Thymus (tissue), 11 donors: ENCODE data around the gene CPT1B. TPM values are rescaled to one million over a fixed set of nuclear protein-coding genes. Genes with fewer than 3 reads are reported as not detected.

Experiments used
- DNase-seq, 9 donors: peaks; one replicate each; pipeline ENCODE4 v3.0.0-alpha.2; 2013; ENCODE audit warnings: low spot score in 9 of 9, low read depth in 6 of 9, missing footprints in 1 of 9
- H3K27ac ChIP-seq, 2 donors: one replicate each; pipeline ENCODE4 v1.5.1; 2013; ENCODE audit warnings: control low read depth in 1 of 2, low read depth in 1 of 2, low read length in 1 of 2, mild to moderate bottlenecking in 1 of 2, moderate library complexity in 1 of 2
- H3K27me3 ChIP-seq, 2 donors: one replicate each; pipeline ENCODE4 v1.5.1; 2013; ENCODE audit warnings: low read length in 1 of 2; ENCODE audit not compliant: control insufficient read depth in 2 of 2, insufficient read depth in 1 of 2
- H3K36me3 ChIP-seq, 2 donors: one replicate each; pipeline ENCODE4 v1.5.1; 2013; ENCODE audit warnings: low read length in 1 of 2, mild to moderate bottlenecking in 1 of 2, moderate library complexity in 1 of 2; ENCODE audit not compliant: control insufficient read depth in 2 of 2, insufficient read depth in 2 of 2
- H3K4me1 ChIP-seq, 2 donors: one replicate each; pipeline ENCODE4 v1.5.1; 2013; ENCODE audit warnings: low read length in 2 of 2; ENCODE audit not compliant: control insufficient read depth in 2 of 2, insufficient read depth in 2 of 2
- H3K4me3 ChIP-seq, 2 donors: one replicate each; pipeline ENCODE4 v1.5.1; 2013; ENCODE audit warnings: low read length in 2 of 2, control low read depth in 1 of 2, mild to moderate bottlenecking in 1 of 2
- H3K9me3 ChIP-seq, 2 donors: one replicate each; pipeline ENCODE4 v1.5.1; 2013; ENCODE audit warnings: low read length in 1 of 2, mild to moderate bottlenecking in 1 of 2; ENCODE audit not compliant: control insufficient read depth in 2 of 2, insufficient read depth in 1 of 2
- WGBS: extraction: QIAGEN DNeasy Blood & Tissue Kit; methylation state at CpG from one replicate; pipeline ENCODE4 v1.1.7; 2013; 5-methylcytosine and 5-hydroxymethylcytosine counted together
- polyA plus RNA-seq: library from polyadenylated mRNA; stranded (reverse); fragments of 200-250 nt; gene quantifications from one replicate; pipeline ENCODE4 v1.2.3, GENCODE V29; 2013
- total RNA-seq: library from RNA; stranded (reverse); fragments of 120-200 nt; gene quantifications from one replicate; pipeline ENCODE4 v1.2.4, GENCODE V29; 2013
- donor health status: healthy.

CPT1B gene
- total and polyA plus RNA-seq, 2 donors = 8.5 to 74.1 TPM

DNA sequence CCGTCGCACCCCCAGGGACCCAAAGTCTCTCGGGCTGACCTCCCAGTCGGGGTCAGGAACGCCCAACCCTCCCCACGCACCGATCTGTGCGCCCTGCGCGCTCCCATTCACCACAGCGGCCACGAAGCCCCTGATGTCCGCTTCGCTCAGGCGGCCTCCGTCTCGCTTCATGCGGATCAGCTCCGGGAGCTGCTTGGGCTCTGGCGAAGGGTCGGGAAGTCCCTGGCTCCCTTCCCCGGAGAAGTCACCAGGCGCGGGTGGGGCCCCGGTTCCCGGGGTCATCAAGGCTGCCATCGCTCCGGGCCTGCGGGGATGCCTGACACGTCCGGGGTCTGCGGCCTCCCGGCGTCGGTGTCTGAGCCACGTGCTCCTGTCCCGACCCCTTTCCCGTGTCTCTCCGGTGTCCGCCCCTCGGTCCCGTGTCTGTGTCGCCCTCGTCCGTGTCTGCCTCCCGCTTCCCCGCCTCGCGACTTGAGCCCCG lies 48.8 kb downstream of the CPT1B start:
- H3K9me3 ChIP-seq = peaks cover 1 to 12% of the 10 kb centered on the region in 2 donors
- H3K27ac ChIP-seq = peak overlapping the region; percentile 80 to 91
- peak overlapping the region; percentile 37 to 50 for H3K4me3 ChIP-seq
- H3K4me1 ChIP-seq = peaks cover 18 to 27% of the 10 kb centered on the region in 2 donors
- peaks cover 58 to 79% of the 10 kb centered on the region in 2 donors for H3K27me3 ChIP-seq
- DNase-seq = no peak
- peaks cover 0 to 3% of the 10 kb centered on the region in 2 donors for H3K36me3 ChIP-seq
- 37% methylated on average over 50 of the region's 50 CpGs for WGBS

DNA sequence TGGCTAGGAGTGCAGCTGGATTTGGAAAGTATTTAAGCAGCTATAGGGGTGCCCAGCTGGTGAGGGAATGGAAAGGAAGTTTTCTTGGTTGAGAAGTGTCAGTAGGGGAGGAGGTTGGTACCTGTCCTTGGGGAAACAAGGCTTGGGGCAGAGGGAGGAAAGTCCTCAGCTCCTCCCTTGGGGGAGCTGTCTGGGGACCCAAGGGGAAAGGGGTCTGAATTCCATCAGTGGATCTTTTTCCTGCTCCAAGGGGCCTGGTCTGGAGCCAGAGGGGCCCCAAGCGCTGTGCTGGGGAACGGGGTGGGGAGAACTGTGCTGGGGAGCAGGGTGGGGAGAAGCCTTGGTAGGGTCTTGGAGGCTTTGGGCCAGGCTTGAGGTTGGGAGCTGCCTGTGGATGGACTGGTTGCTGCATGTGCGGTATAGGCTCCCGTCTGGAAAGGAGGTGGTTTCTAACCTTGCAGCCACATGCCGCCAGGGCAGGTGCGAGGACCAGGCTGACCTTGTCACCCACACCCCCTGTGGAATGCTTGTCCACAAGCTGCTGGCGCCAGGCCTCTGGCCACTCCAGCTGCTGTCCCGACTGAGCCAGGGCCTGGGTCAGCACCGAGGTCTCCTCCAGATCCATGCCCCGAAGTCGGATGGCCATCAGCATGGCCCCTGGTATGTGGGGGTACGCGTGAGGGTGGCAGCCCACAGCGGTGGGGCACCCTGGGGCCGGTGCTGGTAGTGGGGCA lies 49.4 kb downstream of the CPT1B start:
- H3K36me3 ChIP-seq = peaks cover 4 to 5% of the 10 kb centered on the region in 2 donors
- H3K27ac ChIP-seq = peak overlapping the region; percentile 80 to 91
- 82% methylated on average over 15 of the region's 15 CpGs for WGBS
- peaks cover 1 to 12% of the 10 kb centered on the region in 2 donors for H3K9me3 ChIP-seq
- H3K27me3 ChIP-seq = peaks cover 58 to 75% of the 10 kb centered on the region in 2 donors
- peaks cover 21 to 29% of the 10 kb centered on the region in 2 donors for H3K4me1 ChIP-seq
- H3K4me3 ChIP-seq = peak overlapping the region; percentile 37 to 50
- no peak for DNase-seq

DNA sequence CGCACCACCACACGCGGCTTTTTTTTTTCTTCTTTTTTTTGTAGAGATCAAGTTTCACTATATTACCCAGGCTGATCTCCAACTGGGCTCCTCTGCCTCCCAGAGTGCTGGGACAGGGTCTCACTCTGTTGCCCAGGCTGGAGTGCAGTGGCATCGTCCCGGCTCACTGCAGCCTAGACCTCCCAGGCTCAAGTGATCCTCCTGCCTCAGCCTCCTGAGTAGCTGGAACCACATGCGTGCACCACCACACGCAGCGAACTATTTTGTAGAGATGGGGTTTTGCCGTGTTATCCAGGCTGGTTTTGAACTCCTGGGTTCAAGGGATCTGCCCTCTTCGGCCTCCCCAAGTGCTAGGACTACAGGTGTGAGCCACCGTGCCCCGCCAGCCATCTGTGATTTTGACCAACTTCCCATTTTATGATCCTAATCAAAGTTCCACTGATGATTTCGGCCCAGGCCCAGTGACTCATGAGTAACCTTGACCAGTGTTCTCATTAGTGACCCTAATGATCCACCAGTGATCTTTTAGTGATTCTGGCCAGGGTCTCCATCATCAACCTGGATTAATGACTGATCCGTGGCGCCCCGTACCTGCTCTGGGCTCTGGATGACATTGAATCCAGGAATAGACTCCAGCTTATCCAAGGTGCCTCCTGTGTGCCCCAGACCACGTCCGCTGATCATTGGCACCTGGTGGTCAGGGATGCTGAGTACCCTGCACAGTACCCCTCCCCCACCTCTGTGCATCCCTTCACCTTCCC lies 50.1 kb downstream of the CPT1B start:
- H3K36me3 ChIP-seq = peaks cover 12% of the 10 kb centered on the region in 2 donors
- no peak for DNase-seq
- 95% methylated on average over 18 of the region's 18 CpGs for WGBS
- peaks cover 1 to 12% of the 10 kb centered on the region in 2 donors for H3K9me3 ChIP-seq
- peaks cover 51 to 67% of the 10 kb centered on the region in 2 donors for H3K27me3 ChIP-seq
- H3K4me3 ChIP-seq = no peak overlapping the region
- peaks cover 21 to 30% of the 10 kb centered on the region in 2 donors for H3K4me1 ChIP-seq
- H3K27ac ChIP-seq = peak overlapping the region in 1 of 2 donors; percentile 18

DNA sequence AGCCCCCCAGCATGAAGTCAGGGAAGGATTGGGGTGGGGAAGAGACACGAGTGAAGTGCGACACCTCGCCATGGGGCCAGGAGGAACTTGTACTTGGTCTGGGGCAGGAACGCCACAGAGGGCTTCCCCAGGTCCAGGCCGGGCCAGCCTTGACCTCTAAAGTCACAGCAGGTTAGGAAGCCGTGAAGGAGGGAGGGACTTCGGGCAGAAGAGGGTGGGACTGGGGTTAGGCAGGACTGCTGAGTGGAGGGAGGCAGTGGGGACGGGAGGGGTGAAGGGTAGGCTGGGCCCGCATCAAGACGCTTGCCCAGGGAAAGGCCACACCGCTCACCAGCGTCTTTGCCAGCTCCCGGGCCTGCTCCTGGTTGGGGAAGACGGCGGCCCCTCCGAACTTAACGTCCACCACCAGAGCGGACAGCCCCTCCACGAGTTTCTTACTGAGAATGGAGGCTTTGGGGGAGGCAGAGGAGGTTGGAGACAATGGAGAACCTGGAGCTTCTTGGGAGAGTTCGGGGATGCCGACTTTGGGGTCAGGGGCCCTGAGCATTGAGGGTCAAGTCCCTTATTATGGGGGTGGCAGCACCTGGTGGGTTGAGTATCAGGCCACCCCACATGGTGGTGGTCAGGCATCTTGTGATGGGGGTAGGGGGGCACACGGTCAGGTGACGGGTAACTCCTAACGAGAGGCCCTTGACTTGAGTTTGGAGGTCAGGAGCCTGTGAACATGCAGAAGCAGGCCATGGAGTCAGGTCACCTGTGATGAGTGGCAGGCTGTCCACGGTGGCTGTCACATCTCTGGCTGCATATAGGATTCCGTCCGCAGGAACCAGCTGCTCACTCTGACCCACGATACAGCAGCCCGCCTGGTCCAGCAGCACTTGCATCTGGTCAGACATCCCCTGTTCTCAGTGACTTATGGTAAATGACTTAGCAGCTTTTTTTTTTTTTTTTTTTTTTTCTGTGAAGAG lies 51.1 kb downstream of the CPT1B start:
- H3K4me3 ChIP-seq = peak overlapping the region; percentile 51 to 86
- H3K9me3 ChIP-seq = peaks cover 1 to 12% of the 10 kb centered on the region in 2 donors
- H3K36me3 ChIP-seq = peaks cover 22% of the 10 kb centered on the region in 2 donors
- no peak for DNase-seq
- peaks cover 21 to 30% of the 10 kb centered on the region in 2 donors for H3K4me1 ChIP-seq
- peak overlapping the region; percentile 80 to 92 for H3K27ac ChIP-seq
- peaks cover 46 to 58% of the 10 kb centered on the region in 2 donors for H3K27me3 ChIP-seq
- 58% methylated on average over 29 of the region's 29 CpGs for WGBS

DNA sequence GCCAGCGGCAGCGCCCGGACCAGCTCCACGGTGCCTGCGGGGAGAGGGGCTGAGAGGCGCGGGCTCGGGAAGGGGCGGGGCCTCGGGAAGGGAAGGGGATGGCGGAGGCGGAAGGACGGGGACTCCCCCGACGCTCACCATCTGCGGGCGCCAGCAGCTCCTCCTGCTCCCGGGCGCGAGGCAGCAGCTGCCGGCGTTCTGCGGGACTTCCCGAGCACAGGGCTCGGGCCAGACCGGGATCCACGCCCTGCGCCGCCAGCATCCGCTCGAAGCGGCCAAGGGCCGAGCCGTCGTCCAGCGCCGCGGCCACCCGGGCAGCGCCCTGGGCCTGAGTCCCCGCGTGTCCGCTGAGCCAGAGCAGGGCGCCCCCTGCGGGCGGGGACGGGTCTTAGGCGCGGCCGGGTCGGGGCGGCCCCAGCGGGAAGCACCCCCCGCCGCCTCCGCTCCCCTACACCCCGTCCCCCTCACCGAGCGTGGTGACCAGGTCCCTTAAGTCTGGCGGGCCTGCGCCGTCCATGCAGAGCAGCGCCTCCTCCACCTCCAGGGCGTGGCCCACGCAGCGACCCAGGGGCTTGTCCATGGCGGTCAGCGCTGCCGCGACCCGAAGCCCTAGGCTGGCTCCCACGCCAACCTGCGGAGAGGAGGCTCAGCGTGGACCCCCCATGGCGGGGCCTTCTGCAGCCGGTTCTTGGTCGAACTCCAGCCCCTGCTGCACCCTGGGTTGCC lies 52.0 kb downstream of the CPT1B start:
- Histone ChIP-seq H3K9me3 (peaks cover 1 to 12% of the 10 kb centered on the region in 2 donors), H3K27ac (peak overlapping the region; percentile 80 to 92), H3K36me3 (peaks cover 29 to 31% of the 10 kb centered on the region in 2 donors), H3K4me1 (peaks cover 21 to 29% of the 10 kb centered on the region in 2 donors), H3K4me3 (peak overlapping the region; percentile 63 to 86), H3K27me3 (peaks cover 38 to 49% of the 10 kb centered on the region in 2 donors)
- WGBS = 1% methylated on average over 77 of the region's 77 CpGs
- DNase-seq = peak in 7 of 9 donors; percentile 68 to 91 (median 75)

DNA sequence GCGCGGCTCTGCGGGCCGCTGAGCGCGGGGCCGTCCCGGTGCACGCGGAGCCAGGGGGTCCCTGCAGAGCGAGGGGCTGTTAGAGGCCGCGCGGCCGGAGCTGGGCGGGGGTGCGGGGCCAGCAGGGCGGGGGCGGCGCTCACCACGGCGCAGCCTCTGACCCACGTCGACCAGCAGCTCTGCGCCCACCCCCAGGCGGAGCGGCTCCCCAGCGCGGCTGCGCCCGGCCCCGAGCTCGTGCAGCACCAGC lies 52.4 kb downstream of the CPT1B start:
- peak overlapping the region; percentile 80 to 92 for H3K27ac ChIP-seq
- H3K27me3 ChIP-seq = peaks cover 33 to 44% of the 10 kb centered on the region in 2 donors
- DNase-seq = no peak
- H3K9me3 ChIP-seq = peaks cover 1 to 12% of the 10 kb centered on the region in 2 donors
- H3K4me1 ChIP-seq = peaks cover 21 to 24% of the 10 kb centered on the region in 2 donors
- WGBS = under 1% methylated on average over 33 of the region's 33 CpGs
- peaks cover 33 to 35% of the 10 kb centered on the region in 2 donors for H3K36me3 ChIP-seq
- H3K4me3 ChIP-seq = peak overlapping the region; percentile 63 to 86

DNA sequence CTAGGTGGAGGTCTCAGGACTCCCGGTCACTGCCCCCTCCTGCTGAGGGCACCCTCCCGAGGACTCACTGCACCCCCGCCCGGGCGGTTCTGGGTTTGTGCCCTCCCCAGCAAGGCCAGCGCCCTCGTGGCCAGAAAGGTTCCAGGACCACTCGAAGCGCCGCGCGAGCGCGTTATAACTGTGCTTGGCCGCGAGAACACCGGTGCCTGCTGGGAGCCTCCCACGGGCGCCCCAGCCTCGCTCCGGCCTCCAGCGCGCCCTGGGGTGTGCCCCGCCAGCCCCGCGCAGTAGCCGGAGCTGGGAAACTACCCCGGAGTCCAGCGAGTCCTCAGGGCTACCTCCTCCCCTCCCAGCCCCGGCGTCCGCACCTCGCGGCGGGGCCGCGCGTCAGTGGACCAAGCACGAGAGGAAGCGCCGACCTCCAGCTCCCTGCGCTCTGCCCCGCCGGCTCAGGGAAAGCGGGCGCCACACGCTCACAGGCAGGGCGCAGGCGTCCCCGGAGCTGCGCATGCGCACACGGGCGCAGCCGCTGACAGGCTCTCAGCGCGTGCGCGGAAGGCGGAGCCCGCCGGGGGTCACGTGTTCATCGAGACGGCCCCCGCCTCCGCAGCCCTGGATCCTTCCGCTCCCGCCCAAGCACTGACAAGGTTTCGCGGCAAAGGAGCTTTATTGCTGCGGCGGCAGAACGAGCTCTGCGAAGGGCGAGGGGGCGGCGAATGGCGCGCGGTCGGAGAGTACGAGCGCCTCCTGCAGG lies 52.9 kb downstream of the CPT1B start, which contains the start of gene SCO2:
Gene SCO2 (minus strand): TSS at position 495 of the 754 bp plus-strand sequence. CDS start 1,187 bp downstream, outside the sequence.
- Histone ChIP-seq H3K9me3 (peaks cover 1 to 12% of the 10 kb centered on the region in 2 donors), H3K36me3 (peaks cover 35 to 39% of the 10 kb centered on the region in 2 donors), H3K27ac (peak within 1 kb of the TSS; percentile 80 to 92), H3K4me3 (peak within 1 kb of the TSS; percentile 63 to 86), H3K4me1 (peaks cover 19 to 21% of the 10 kb centered on the region in 2 donors), H3K27me3 (peaks cover 28 to 39% of the 10 kb centered on the region in 2 donors)
- under 1% methylated on average over 84 of the region's 84 CpGs for WGBS
- DNase-seq = peak; percentile 85 to 99 (median 97)
